Parathyroid adenoma (tissue), 2 donors: ENCODE data around the gene ANKS6.

Source experiments
- H2AFZ ChIP-seq: fragments of 300-600 bp; sonication (generic); one replicate; pipeline ENCODE4 v1.7.0; 2017; ENCODE audit warnings: antibody characterized with exemption, mild to moderate bottlenecking
- H3K27ac ChIP-seq: fragments of 300-600 bp; sonication (generic); one replicate; pipeline ENCODE4 v1.7.0; 2017
- H3K27me3 ChIP-seq: fragments of 300-600 bp; sonication (generic); one replicate; pipeline ENCODE4 v1.7.0; 2017; ENCODE audit warnings: low read length; ENCODE audit not compliant: control insufficient read depth, insufficient read depth
- H3K36me3 ChIP-seq: fragments of 300-600 bp; sonication (generic); one replicate; pipeline ENCODE4 v1.7.0; 2017; ENCODE audit warnings: low read length; ENCODE audit not compliant: control insufficient read depth, insufficient read depth
- H3K4me1 ChIP-seq: fragments of 300-600 bp; sonication (generic); one replicate; pipeline ENCODE4 v1.7.0; 2017; ENCODE audit warnings: control low read depth
- H3K4me2 ChIP-seq: fragments of 300-600 bp; sonication (generic); one replicate; pipeline ENCODE4 v1.7.0; 2017; ENCODE audit warnings: low read length
- H3K4me3 ChIP-seq: fragments of 300-600 bp; sonication (generic); one replicate; pipeline ENCODE4 v1.7.0; 2017; ENCODE audit warnings: low read depth, low read length
- H3K79me2 ChIP-seq: fragments of 300-600 bp; sonication (generic); one replicate; pipeline ENCODE4 v1.7.0; 2017; ENCODE audit warnings: control low read depth
- H3K9ac ChIP-seq: fragments of 300-600 bp; sonication (generic); one replicate; pipeline ENCODE4 v1.7.0; 2017; ENCODE audit warnings: mild to moderate bottlenecking
- H3K9me3 ChIP-seq: fragments of 300-600 bp; sonication (generic); one replicate; pipeline ENCODE4 v1.7.0; 2017; ENCODE audit warnings: low read length; ENCODE audit not compliant: control insufficient read depth
- TF ChIP-seq, protein P1 (sequence below): fragments of 300-600 bp; sonication (generic); IDR thresholded peaks from one replicate; pipeline ENCODE4 v1.7.0; 2017; ENCODE audit warnings: antibody characterized with exemption, mild to moderate bottlenecking
- donor health status: primary hyperparathyroidism.

Gene ANKS6

DNA sequence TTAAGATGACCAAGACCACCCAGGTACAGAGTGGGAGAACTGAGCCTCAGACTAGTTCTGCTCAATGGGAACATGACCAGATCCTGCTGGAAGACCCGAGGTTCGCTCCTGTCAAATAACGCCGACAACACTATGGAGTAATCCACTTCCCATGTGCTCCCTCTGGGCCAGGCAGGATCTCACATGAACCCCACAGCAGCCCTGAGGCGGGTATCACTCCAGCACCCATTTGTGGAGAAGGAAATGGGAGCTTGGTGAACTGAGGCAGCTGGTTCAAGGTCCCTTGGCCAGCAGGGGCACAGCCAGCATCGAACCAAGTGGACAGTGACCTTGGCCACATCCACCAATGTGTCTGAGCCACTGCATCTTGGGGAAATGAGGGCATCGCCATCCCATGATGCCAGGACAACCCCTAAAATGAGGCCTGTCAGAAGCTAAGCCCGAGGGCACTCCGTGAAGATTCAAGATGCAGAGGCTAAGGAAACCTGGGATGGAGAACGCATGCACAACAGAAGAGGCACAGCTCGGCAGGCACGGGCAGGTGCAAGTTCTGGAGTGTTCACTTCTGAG is 8.5 kb downstream of the ANKS6 start:
- Histone ChIP-seq H3K4me3 (no peak overlapping the region), H2AFZ (no peak overlapping the region), H3K27ac (no peak overlapping the region), H3K79me2 (no peaks in the 10 kb centered on the region), H3K27me3 (no peaks in the 10 kb centered on the region), H3K36me3 (no peaks in the 10 kb centered on the region), H3K9ac (no peak overlapping the region), H3K9me3 (no peaks in the 10 kb centered on the region), H3K4me2 (no peak overlapping the region), H3K4me1 (peaks cover 6% of the 10 kb centered on the region)
- TF ChIP-seq, protein P1, sequence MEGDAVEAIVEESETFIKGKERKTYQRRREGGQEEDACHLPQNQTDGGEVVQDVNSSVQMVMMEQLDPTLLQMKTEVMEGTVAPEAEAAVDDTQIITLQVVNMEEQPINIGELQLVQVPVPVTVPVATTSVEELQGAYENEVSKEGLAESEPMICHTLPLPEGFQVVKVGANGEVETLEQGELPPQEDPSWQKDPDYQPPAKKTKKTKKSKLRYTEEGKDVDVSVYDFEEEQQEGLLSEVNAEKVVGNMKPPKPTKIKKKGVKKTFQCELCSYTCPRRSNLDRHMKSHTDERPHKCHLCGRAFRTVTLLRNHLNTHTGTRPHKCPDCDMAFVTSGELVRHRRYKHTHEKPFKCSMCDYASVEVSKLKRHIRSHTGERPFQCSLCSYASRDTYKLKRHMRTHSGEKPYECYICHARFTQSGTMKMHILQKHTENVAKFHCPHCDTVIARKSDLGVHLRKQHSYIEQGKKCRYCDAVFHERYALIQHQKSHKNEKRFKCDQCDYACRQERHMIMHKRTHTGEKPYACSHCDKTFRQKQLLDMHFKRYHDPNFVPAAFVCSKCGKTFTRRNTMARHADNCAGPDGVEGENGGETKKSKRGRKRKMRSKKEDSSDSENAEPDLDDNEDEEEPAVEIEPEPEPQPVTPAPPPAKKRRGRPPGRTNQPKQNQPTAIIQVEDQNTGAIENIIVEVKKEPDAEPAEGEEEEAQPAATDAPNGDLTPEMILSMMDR = no peak

GRCh38 chr9:98786750-98787510 is 9.4 kb downstream of the ANKS6 start:
- Histone ChIP-seq H3K4me1 (peaks cover 2% of the 10 kb centered on the region), H3K9me3 (no peaks in the 10 kb centered on the region), H3K9ac (no peak overlapping the region), H3K4me2 (no peak overlapping the region), H3K36me3 (no peaks in the 10 kb centered on the region), H3K27me3 (no peaks in the 10 kb centered on the region), H2AFZ (no peak overlapping the region), H3K79me2 (no peaks in the 10 kb centered on the region), H3K27ac (no peak overlapping the region), H3K4me3 (no peak overlapping the region)
- TF ChIP-seq, protein P1 = no peak

- Histone ChIP-seq H3K36me3 (no peaks in the 10 kb centered on the region), H3K27me3 (no peaks in the 10 kb centered on the region), H3K9ac (no peak overlapping the region), H3K4me2 (no peak overlapping the region), H3K9me3 (no peaks in the 10 kb centered on the region), H2AFZ (no peak overlapping the region), H3K4me3 (no peak overlapping the region), H3K27ac (no peak overlapping the region), H3K4me1 (no peaks in the 10 kb centered on the region), H3K79me2 (no peaks in the 10 kb centered on the region)
- TF ChIP-seq, protein P1 = no peak
Measured at GRCh38 chr9:98784831-98785806, 11.2 kb downstream of the ANKS6 start.

GRCh38 chr9:98783518-98784226 is 12.7 kb downstream of the ANKS6 start:
- Histone ChIP-seq H3K27me3 (no peaks in the 10 kb centered on the region), H3K4me2 (no peak overlapping the region), H3K79me2 (no peaks in the 10 kb centered on the region), H3K4me3 (no peak overlapping the region), H3K9ac (no peak overlapping the region), H2AFZ (no peak overlapping the region), H3K4me1 (no peaks in the 10 kb centered on the region), H3K9me3 (no peaks in the 10 kb centered on the region), H3K36me3 (no peaks in the 10 kb centered on the region), H3K27ac (no peak overlapping the region)
- TF ChIP-seq, protein P1 = no peak
